PC-3 (cell line): ENCODE data around the gene MTHFR.

ENCODE experiments used
- CTCF ChIP-seq: fragments of 300-600 bp; sonication (generic); conservative IDR thresholded peaks from 2 replicates; pipeline ENCODE4 v1.5.1; 2017; ENCODE audit warnings: antibody characterized with exemption, low read depth, mild to moderate bottlenecking, low read length
- EZH2 ChIP-seq: fragments of 300-600 bp; sonication (generic); IDR thresholded peaks from one replicate; pipeline ENCODE4 v1.6.1; 2017; ENCODE audit warnings: antibody characterized with exemption, mild to moderate bottlenecking, low read length; ENCODE audit not compliant: unreplicated experiment

- TF ChIP-seq CTCF (no peak), EZH2 (no peak)
Measured at GRCh38 chr1:11789126-11790067, 16.4 kb downstream of the MTHFR start.
